ENCODE measurements around the gene ADGRG4.
A peak's percentile ranks its signal among the peaks of the same experiment; 100 is the strongest.

Gene ADGRG4

GRCh38 chrX:136295380-136295779, 5.4 kb upstream of the ADGRG4 start:
- DNase-seq: no peak

- DNase-seq: no peak
Measured at GRCh38 chrX:136303041-136303440, 2.3 kb downstream of the ADGRG4 start.

GRCh38 chrX:136304493-136304892, 3.7 kb downstream of the ADGRG4 start:
- no peak for DNase-seq

GRCh38 chrX:136306182-136306581, 5.4 kb downstream of the ADGRG4 start:
- DNase-seq: no peak

GRCh38 chrX:136307471-136307870, 6.7 kb downstream of the ADGRG4 start:
- DNase-seq: no peak

GRCh38 chrX:136310411-136310810, 9.6 kb downstream of the ADGRG4 start:
- DNase-seq: no peak

- no peak for DNase-seq
Measured at GRCh38 chrX:136318156-136318555, 17.4 kb downstream of the ADGRG4 start.

GRCh38 chrX:136318895-136319597, 18.3 kb downstream of the ADGRG4 start:
- DNase-seq: peak; percentile 48

- DNase-seq: no peak
Measured at GRCh38 chrX:136319600-136319999, 18.8 kb downstream of the ADGRG4 start.

- no peak for DNase-seq
Measured at GRCh38 chrX:136321532-136321931, 20.8 kb downstream of the ADGRG4 start.

GRCh38 chrX:136322064-136322463, 21.3 kb downstream of the ADGRG4 start:
- DNase-seq: peak; percentile 12

GRCh38 chrX:136325377-136325776, 24.6 kb downstream of the ADGRG4 start:
- DNase-seq: no peak

GRCh38 chrX:136328933-136329332, 28.2 kb downstream of the ADGRG4 start:
- no peak for DNase-seq

- DNase-seq: no peak
Measured at GRCh38 chrX:136336623-136337022, 35.9 kb downstream of the ADGRG4 start.

GRCh38 chrX:136339702-136340101, 38.9 kb downstream of the ADGRG4 start:
- no peak for DNase-seq

- no peak for DNase-seq
Measured at GRCh38 chrX:136344320-136344719, 43.6 kb downstream of the ADGRG4 start.

- DNase-seq: no peak
Measured at GRCh38 chrX:136346506-136346905, 45.7 kb downstream of the ADGRG4 start.

- no peak for DNase-seq
Measured at GRCh38 chrX:136347706-136348105, 46.9 kb downstream of the ADGRG4 start.

- no peak for DNase-seq
Measured at GRCh38 chrX:136353526-136354093, 52.8 kb downstream of the ADGRG4 start.

GRCh38 chrX:136354201-136354600, 53.4 kb downstream of the ADGRG4 start:
- no peak for DNase-seq

- no peak for DNase-seq
Measured at GRCh38 chrX:136369377-136369776, 68.6 kb downstream of the ADGRG4 start.

- DNase-seq: no peak
Measured at GRCh38 chrX:136376713-136377112, 76.0 kb downstream of the ADGRG4 start.

GRCh38 chrX:136380010-136380769, 79.4 kb downstream of the ADGRG4 start:
- DNase-seq: no peak

- DNase-seq: peak; percentile 5
Measured at GRCh38 chrX:136386173-136386572, 85.4 kb downstream of the ADGRG4 start.

All from NCI-H1092 treated with DMSO at 0.1 percent for 48 hours (cell line).